Melanocyte of skin (primary cell): Measurements from ENCODE around the gene ERAL1. TPM values are rescaled to one million over a fixed set of nuclear protein-coding genes. Genes with fewer than 3 reads are reported as not detected.

Source experiments
- small RNA-seq, 2 donors: library from RNA; depleted of rRNA; stranded (forward); fragments of <200 nt; gene quantifications; one replicate each; pipeline ENCODE3, GENCODE V24; 2012
- total RNA-seq, 2 donors: library from RNA; depleted of rRNA; stranded (reverse); fragments of >200 nt; gene quantifications; 2 replicates each; pipeline ENCODE4 v1.2.3, GENCODE V29; 2012

ERAL1 gene
- total RNA-seq, result 10 to 100 TPM; 56.3 to 57.8 TPM

DNA sequence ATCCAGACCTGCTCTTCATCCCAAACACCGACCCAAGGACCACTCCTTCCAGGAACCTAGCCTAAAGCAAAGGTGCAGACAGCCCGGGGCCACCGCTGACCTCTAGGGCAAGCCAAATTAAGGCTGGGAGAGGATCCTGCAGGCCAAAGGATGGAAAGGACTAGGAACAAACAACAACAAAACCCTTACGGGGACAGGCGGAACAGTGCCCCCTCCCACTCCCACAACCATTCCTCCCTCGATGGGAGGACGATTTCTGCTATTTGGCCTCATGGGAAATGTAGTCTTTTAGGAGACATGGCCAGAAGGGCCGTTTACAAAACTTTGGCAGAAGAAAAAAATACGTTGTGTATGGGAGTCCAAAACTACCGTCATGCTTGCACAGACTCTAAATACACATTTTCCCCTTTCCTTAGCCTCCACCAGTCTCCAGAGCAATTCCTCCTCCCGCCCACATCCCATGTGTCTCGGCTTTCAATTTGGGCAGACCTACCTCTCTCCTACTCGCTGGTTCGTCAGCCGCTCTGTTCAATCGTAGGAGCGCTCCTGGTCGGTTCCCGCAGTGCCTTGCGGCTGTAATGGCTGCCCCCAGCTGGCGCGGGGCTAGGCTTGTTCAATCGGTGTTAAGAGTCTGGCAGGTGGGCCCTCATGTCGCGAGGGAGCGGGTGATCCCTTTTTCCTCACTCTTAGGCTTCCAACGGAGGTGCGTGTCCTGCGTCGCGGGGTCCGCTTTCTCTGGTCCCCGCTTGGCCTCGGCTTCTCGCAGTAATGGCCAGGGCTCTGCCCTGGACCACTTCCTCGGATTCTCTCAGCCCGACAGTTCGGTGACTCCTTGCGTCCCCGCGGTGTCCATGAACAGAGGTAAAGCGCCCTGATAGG, at the start of gene ERAL1:
Gene ERAL1, plus strand, starts transcription at position 560 of the 879 bp plus-strand sequence. Its CDS starts 19 bp downstream, at position 579.

DNA sequence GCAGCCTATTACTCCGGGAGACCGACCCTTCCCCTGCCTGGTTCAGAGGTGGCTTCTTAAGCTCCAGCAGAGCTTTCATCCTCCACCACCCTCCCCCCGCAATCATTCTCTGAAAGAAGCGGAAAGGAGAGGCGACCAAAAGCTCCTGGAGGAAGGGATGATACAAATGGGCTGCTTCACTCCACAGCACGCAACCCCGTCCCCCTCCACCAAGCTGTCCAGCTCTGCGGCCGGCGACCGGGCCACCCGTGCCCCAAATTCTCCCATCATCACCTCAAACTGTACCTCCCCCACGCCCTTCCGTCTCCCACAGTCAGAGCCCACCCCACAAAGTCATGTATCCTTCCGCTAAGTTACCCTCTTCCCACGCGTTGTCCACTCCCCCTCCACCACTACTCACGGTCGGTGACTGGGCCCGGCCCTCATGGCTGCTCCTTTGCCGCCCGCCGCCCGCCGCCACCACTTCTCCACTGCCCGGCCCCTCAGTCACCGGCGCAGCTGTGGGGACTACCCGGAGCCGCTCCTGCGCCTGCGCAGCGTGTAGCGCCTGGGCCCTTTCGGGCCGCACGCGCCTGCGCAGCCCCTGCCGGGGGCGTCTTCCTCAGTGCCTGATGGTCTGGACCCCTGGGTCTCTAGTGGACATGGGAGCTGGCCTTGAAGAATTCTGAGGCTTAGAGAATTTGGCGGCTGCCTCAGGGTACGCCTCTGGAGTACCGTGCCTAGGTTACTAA, 12.4 kb upstream of the ERAL1 start, which contains the start of gene FAM222B:
Gene FAM222B, minus strand, starts transcription at position 509 of the 731 bp plus-strand sequence. CDS start 76,123 bp downstream, outside the sequence.

DNA sequence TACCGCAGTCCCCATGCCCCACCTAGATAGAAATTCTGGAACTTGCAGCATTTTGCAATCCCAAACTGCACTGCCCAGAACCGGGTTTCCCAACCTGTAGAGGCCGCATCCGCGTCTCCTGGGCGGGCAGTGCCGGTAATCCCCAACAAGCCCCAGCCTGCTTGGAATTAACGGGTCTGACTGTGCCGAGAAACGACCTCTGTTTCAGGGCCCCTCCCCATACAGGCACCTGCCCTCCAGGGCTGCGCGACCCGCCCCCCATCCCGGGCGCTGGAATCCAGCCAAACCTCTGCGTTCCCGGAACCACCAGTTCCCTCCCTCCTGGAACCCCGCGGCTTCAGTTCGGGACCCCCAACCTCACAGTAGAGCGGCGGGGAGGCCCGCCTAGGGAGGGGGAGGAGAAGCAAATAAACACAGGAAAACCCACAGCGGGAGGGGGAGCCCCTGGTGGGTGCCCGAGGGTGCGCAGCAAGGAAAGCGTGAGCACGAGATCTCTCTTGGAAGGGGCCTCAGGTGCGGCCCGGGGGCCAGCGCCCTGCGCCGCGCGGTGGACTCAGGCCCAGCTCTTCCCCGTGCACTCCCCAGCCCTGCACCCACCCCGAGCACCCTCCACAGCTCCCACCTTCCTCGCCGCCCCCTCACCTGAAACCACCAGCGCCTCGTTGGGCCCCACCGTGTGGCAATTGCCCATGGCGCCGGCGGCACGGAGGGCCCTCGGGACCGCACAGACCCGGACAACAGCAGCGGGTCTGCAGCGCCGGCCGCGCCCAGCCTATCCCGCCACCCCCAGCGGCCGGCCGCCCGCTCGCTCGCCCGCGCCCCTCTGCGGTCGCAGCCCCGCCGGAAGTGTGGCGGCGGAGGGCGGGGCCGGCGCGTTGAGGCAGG, 42.3 kb downstream of the ERAL1 start, which contains the start of gene FLOT2:
Gene FLOT2, minus strand, starts transcription at position 850 of the 885 bp plus-strand sequence. Its CDS starts 159 bp downstream, at position 691.

DNA sequence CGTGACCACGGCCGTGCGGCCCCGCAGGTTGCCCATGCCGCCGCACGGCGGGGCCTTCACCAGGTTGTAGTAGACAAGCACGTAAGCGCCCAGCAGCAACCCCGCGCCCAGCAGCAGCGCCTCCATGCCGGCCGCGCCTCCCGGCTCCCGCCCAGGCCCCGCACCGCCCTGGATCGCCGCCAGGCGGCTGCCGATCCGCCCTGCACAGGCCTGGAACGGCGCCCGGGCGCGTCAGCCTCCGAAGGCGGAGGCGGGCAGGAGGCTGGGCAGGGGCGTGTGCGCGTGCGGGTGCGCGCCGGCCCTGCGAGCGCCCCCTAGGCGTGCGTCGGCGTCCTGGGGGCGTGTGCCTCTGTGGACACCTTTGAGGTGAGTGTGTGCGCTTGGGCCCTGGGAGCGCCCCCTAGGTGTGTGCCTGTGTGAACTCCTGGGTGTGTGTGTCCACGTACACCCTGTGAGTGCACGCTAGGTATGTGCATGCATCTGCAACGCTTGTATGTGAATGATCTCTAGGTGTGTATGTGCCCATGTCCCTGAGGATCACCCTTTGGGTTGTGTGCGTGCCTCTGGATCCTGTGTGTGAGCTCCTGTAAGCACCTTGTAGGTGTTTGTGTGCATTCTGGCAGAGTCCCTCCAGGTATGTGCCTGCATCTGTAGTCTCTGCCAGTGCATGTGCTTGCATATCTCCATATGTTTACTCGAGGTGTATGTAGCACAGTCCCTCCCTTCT, 48.2 kb downstream of the ERAL1 start, which contains the start of gene DHRS13:
Gene DHRS13, minus strand, starts transcription at position 261 of the 727 bp plus-strand sequence. Its CDS starts 135 bp downstream, at position 126.

Small RNA genes within 50 kb of the gene (small RNA-seq; reads per million reads assigned to genes)
- gene RF00019, result 0 reads per million in 2 donors

Other genes starting within 250 kb of the ERAL1 start
- 1 to 10 TPM; 6.7 to 7.6 TPM for gene RSKR, start 240.8 kb upstream of the ERAL1 start, total RNA-seq
- gene BLTP2, start 209.9 kb upstream of the ERAL1 start, total RNA-seq, result 100 to 1,000 TPM; 116 to 132 TPM
- gene SDF2, start 193.1 kb upstream of the ERAL1 start, total RNA-seq, result 10 to 100 TPM; 38.5 to 40.6 TPM
- 10 to 100 TPM; 43.6 to 45.1 TPM for gene SUPT6H, start 192.8 kb upstream of the ERAL1 start, total RNA-seq
- 1 to 10 TPM in 1 of 2 donors, under 1 TPM in 1; 0.69 to 1.3 TPM for gene PROCA1, start 143.1 kb upstream of the ERAL1 start, total RNA-seq
- gene RAB34, start 137.1 kb upstream of the ERAL1 start, total RNA-seq, result 100 to 1,000 TPM in 1 of 2 donors, 10 to 100 TPM in 1; 83.6 to 111 TPM
- 100 to 1,000 TPM; 276 to 521 TPM for gene RPL23A, start 135.0 kb upstream of the ERAL1 start, total RNA-seq
- 1 to 10 TPM; 4.3 to 5.2 TPM for gene TLCD1, start 128.8 kb upstream of the ERAL1 start, total RNA-seq
- 1 to 10 TPM; 1.4 to 2.3 TPM for gene NEK8, start 126.2 kb upstream of the ERAL1 start, total RNA-seq
- gene TRAF4, start 111.0 kb upstream of the ERAL1 start, total RNA-seq, result 10 to 100 TPM; 43.4 to 69.3 TPM
- 10 to 100 TPM; 13.7 to 20.0 TPM for gene FAM222B, start 12.2 kb upstream of the ERAL1 start, total RNA-seq
- 10 to 100 TPM; 39.3 to 44.0 TPM for gene FLOT2, start 42.7 kb downstream of the ERAL1 start, total RNA-seq
- gene DHRS13, start 48.1 kb downstream of the ERAL1 start, total RNA-seq, result 10 to 100 TPM; 12.0 to 13.1 TPM
- 10 to 100 TPM; 16.9 to 21.3 TPM for gene PHF12, start 96.5 kb downstream of the ERAL1 start, total RNA-seq
- gene SEZ6, start 151.0 kb downstream of the ERAL1 start, total RNA-seq, result not detected
- gene PIPOX, start 188.1 kb downstream of the ERAL1 start, total RNA-seq, result 1 to 10 TPM; 1.0 to 1.7 TPM